PC-9 (cell line): Measurements from ENCODE around the gene CNGB1. TPM values are rescaled to one million over a fixed set of nuclear protein-coding genes. Genes with fewer than 3 reads are reported as not detected.
"Not testable (repeated sequence)": the region's sequence is repeated elsewhere in the genome, so short reads cannot be mapped to it uniquely, and the experiment has no call there.

Experiments
- BruUV-seq: library from RNA; stranded (reverse); fragments of 400-500 nt; replicated peaks from 2 replicates; lab custom pipeline; 2021; lab: Mats Ljungman, UMichigan
- CTCF ChIA-PET: fragments of 300-600 bp; sonication (Branson Sonifier 250); formaldehyde crosslinking; loops from one replicate; lab custom pipeline; 2022; ENCODE audit warnings: antibody characterized with exemption; lab: Charles Lee
- POLR2A ChIA-PET: fragments of 300-600 bp; sonication (Branson Sonifier 250); formaldehyde crosslinking; loops from one replicate; lab custom pipeline; 2022; ENCODE audit warnings: antibody characterized with exemption; ENCODE audit not compliant: unreplicated experiment; lab: Charles Lee
- DNase-seq, 2 experiments: peaks; one replicate each; pipeline versions ENCODE4 v3.0.0 to v3.0.0-alpha.2; 2015 to 2022; ENCODE audit warnings: mixed read lengths in 1 of 2
- H2AFZ ChIP-seq: fragments of 200-600 bp; sonication (generic); 2 replicates; pipeline ENCODE4 v1.8.1; 2017; ENCODE audit warnings: antibody characterized with exemption
- H3F3A ChIP-seq: fragments of 200-600 bp; sonication (generic); 2 replicates; pipeline ENCODE4 v1.8.1; 2017; ENCODE audit warnings: antibody characterized with exemption, mild to moderate bottlenecking, low read depth; ENCODE audit not compliant: insufficient read depth
- H3K27ac ChIP-seq: fragments of 200-600 bp; sonication (generic); 2 replicates; pipeline ENCODE4 v1.6.1; 2016; ENCODE audit warnings: mixed run types
- H3K27me3 ChIP-seq: fragments of 200-600 bp; sonication (generic); 2 replicates; pipeline ENCODE4 v1.6.1; 2016; ENCODE audit warnings: low read depth, mixed run types; ENCODE audit not compliant: insufficient read depth
- H3K36me3 ChIP-seq: fragments of 200-600 bp; sonication (generic); 2 replicates; pipeline ENCODE4 v1.6.1; 2016; ENCODE audit warnings: low read depth, mixed run types
- H3K4me1 ChIP-seq: fragments of 200-600 bp; sonication (generic); replicated peaks from 2 replicates; pipeline ENCODE4 v1.6.1; 2016; ENCODE audit warnings: mixed run types; ENCODE audit not compliant: insufficient read depth
- H3K4me2 ChIP-seq: fragments of 200-600 bp; sonication (generic); 2 replicates; pipeline ENCODE4 v1.6.1; 2017; ENCODE audit warnings: mixed run types
- H3K4me3 ChIP-seq: fragments of 200-600 bp; sonication (generic); 2 replicates; pipeline ENCODE4 v1.6.1; 2016; ENCODE audit warnings: mixed run types
- H3K79me2 ChIP-seq: fragments of 200-600 bp; sonication (generic); 2 replicates; pipeline ENCODE4 v1.6.1; 2017; ENCODE audit warnings: low read depth, mixed run types
- H3K9me2 ChIP-seq: fragments of 200-600 bp; sonication (generic); 2 replicates; pipeline ENCODE4 v1.8.1; 2017; ENCODE audit warnings: mild to moderate bottlenecking; ENCODE audit not compliant: insufficient read depth
- H3K9me3 ChIP-seq: fragments of 200-600 bp; sonication (generic); 2 replicates; pipeline ENCODE4 v1.8.1; 2016; ENCODE audit warnings: low read depth; ENCODE audit not compliant: insufficient read depth
- H4K20me1 ChIP-seq: fragments of 200-600 bp; sonication (generic); 2 replicates; pipeline ENCODE4 v1.8.1; 2017; ENCODE audit not compliant: insufficient read depth
- EZH2 ChIP-seq: fragments of 200-600 bp; sonication (generic); IDR thresholded peaks from 2 replicates; pipeline ENCODE4 v1.8.0; 2017; ENCODE audit warnings: antibody characterized with exemption, low read depth
- intact Hi-C: fragments of 100-400 bp; cut with micrococcal nuclease; formaldehyde crosslinking; loops from one replicate; pipeline ENCODE4 v1.10.0; 2022; ENCODE audit not compliant: unreplicated experiment
- total RNA-seq: library from RNA; stranded (reverse); gene quantifications from 2 replicates; pipeline ENCODE4 v1.2.3, GENCODE V29; 2021
- TF ChIP-seq, protein P1 (sequence below): fragments of 200-600 bp; sonication (generic); conservative IDR thresholded peaks from 2 replicates; pipeline ENCODE4 v1.6.1; 2017; ENCODE audit warnings: mixed run types, antibody characterized with exemption, mild to moderate bottlenecking, moderate library complexity

CNGB1 gene
- total RNA-seq, 1 experiment from 2014 or later, result 1.1 TPM

DNA sequence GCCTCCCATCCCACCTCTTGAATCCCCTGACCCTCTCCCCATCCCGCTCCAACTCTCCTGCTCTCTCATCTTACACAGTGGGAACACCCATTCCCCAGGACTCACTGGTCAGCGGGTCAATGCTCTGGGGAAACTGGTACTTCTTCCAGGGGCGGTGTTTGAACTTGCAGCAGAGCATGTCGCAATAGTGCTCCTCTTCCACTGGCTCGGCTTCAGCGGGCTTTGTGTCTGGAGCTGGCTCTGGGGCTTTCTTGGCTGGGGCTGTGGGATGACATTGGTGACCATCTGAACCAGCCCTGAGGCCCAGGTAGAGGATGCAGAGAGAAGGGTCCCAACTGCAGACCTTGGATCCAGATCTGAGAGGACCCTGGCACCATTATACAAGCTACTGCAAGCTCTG is 51.9 kb downstream of the CNGB1 start:
- Histone ChIP-seq H3K4me3 (no peak overlapping the region), H4K20me1 (no peaks in the 10 kb centered on the region), H3K36me3 (no peaks in the 10 kb centered on the region), H3K9me3 (no peaks in the 10 kb centered on the region), H3F3A (peaks cover 14% of the 10 kb centered on the region), H3K9me2 (no peaks in the 10 kb centered on the region), H3K27me3 (no peaks in the 10 kb centered on the region), H3K79me2 (no peaks in the 10 kb centered on the region), H2AFZ (no peak overlapping the region), H3K4me1 (peaks cover 18% of the 10 kb centered on the region), H3K27ac (no peak overlapping the region), H3K4me2 (no peak overlapping the region)
- TF ChIP-seq, protein P1, sequence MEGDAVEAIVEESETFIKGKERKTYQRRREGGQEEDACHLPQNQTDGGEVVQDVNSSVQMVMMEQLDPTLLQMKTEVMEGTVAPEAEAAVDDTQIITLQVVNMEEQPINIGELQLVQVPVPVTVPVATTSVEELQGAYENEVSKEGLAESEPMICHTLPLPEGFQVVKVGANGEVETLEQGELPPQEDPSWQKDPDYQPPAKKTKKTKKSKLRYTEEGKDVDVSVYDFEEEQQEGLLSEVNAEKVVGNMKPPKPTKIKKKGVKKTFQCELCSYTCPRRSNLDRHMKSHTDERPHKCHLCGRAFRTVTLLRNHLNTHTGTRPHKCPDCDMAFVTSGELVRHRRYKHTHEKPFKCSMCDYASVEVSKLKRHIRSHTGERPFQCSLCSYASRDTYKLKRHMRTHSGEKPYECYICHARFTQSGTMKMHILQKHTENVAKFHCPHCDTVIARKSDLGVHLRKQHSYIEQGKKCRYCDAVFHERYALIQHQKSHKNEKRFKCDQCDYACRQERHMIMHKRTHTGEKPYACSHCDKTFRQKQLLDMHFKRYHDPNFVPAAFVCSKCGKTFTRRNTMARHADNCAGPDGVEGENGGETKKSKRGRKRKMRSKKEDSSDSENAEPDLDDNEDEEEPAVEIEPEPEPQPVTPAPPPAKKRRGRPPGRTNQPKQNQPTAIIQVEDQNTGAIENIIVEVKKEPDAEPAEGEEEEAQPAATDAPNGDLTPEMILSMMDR, result no peak
- TF ChIP-seq EZH2, result no peak
- BruUV-seq, result no TSS peak
- ChIA-PET POLR2A (no interaction called here), CTCF (no interaction called here)
- DNase-seq, result no peak
- intact Hi-C loops, result loop anchor here (5.0 kb wide), 1 partner anchor 78 kb away; no protein-coding TSS in a partner anchor

DNA sequence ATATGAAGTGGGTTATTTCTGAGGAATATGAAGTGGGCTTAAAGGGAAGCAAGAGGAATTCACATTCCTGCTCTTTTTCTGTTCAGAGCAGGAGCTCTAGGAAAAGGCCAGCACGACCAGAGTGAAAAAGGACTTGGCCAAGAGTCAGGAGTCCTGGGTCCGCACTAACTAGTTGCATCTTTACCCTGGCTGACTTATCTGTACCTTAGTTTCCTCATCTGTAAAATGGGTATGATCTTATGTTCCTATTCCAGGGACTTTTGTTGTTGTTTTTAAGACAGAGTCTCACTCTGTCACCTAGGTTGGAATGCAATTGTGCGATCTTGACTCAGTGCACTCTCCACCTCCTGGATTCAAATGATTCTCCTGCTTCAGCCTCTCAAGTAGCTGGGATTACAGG is 52.5 kb downstream of the CNGB1 start:
- peaks cover 18% of the 10 kb centered on the region for H3K4me1 ChIP-seq
- H3K27me3 ChIP-seq, result no peaks in the 10 kb centered on the region
- H3K36me3 ChIP-seq, result no peaks in the 10 kb centered on the region
- H3K4me3 ChIP-seq, result no peak overlapping the region
- H3F3A ChIP-seq, result peaks cover 20% of the 10 kb centered on the region
- no peak for TF ChIP-seq EZH2
- TF ChIP-seq, protein P1, result no peak
- no TSS peak for BruUV-seq
- no peaks in the 10 kb centered on the region for H3K79me2 ChIP-seq
- DNase-seq, result no peak
- H3K4me2 ChIP-seq, result no peak overlapping the region
- H4K20me1 ChIP-seq, result no peaks in the 10 kb centered on the region
- H3K9me3 ChIP-seq, result no peaks in the 10 kb centered on the region
- H2AFZ ChIP-seq, result no peak overlapping the region
- POLR2A ChIA-PET, result no interaction called here
- no peak overlapping the region for H3K27ac ChIP-seq
- CTCF ChIA-PET, result no interaction called here
- intact Hi-C loops, result loop anchor here (5.0 kb wide), 1 partner anchor 79 kb away; no protein-coding TSS in a partner anchor
- no peaks in the 10 kb centered on the region for H3K9me2 ChIP-seq

DNA sequence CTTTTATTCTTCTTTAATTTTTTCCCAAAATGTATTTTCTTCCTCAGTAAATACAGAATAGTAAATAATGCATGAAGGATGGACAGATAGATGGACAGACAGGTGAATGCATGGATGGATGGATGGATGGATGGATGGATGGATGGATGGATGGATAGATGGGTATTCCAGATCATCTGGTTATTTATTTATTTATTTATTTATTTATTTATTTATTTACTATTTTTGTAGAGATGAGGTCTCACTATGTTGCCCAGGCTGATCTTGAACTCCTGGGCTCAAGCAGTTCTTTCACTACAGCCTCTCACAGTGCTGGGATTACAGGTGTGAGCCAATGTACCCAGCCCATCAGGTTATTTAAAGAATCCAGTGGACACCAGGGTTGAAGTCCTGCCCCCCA is 53.0 kb downstream of the CNGB1 start:
- H4K20me1 ChIP-seq, H3K9me2 ChIP-seq, H3K79me2 ChIP-seq, H2AFZ ChIP-seq, DNase-seq, POLR2A ChIA-PET, H3K27ac ChIP-seq, H3K9me3 ChIP-seq, CTCF ChIA-PET, H3K36me3 ChIP-seq, H3K4me3 ChIP-seq, H3K27me3 ChIP-seq: not testable (repeated sequence)
- Histone ChIP-seq H3F3A (peaks cover 25% of the 10 kb centered on the region), H3K4me2 (peak overlapping the region; percentile 61), H3K4me1 (peaks cover 18% of the 10 kb centered on the region)
- TSS peak; percentile 66 for BruUV-seq
- intact Hi-C loops, result loop anchor here (5.0 kb wide), 1 partner anchor 79 kb away; no protein-coding TSS in a partner anchor

DNA sequence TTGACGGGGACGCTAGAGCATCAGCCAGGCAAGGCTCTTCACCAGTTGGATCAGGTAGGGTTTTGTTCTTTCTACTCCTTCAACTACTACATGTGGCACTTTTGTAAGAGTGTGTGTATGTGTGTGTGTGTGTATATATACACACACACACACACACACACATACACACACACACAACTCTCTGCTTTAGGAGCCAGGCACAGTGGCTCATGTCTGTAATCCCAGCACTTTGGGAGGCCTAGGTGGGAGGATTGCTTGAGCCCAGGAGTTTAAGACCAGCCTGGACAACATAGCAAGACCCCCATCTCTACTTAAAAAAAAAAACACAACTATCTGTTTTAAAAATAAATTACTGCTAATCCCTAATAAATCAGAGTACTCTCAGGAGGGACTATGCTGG is 53.4 kb downstream of the CNGB1 start:
- H3K9me2 ChIP-seq, H2AFZ ChIP-seq, H3K36me3 ChIP-seq, H3K27me3 ChIP-seq, BruUV-seq, CTCF ChIA-PET, H3K9me3 ChIP-seq, POLR2A ChIA-PET, DNase-seq, H4K20me1 ChIP-seq, H3K79me2 ChIP-seq: not testable (repeated sequence)
- peak overlapping the region; percentile 3; the same call in 1 of the 2 replicates for H3K4me3 ChIP-seq
- intact Hi-C loops, result loop anchor here (5.0 kb wide), 1 partner anchor 80 kb away; no protein-coding TSS in a partner anchor
- H3K27ac ChIP-seq, result peak overlapping the region; percentile 33; the same call in 1 of the 2 replicates
- peaks cover 29% of the 10 kb centered on the region for H3F3A ChIP-seq
- H3K4me2 ChIP-seq, result peak overlapping the region; percentile 61
- H3K4me1 ChIP-seq, result peaks cover 21% of the 10 kb centered on the region
